Measurements from ENCODE around the gene PGP.
"Not testable (repeated sequence)": the region's sequence is repeated elsewhere in the genome, so short reads cannot be mapped to it uniquely, and the experiment has no call there.

The PGP gene

DNA sequence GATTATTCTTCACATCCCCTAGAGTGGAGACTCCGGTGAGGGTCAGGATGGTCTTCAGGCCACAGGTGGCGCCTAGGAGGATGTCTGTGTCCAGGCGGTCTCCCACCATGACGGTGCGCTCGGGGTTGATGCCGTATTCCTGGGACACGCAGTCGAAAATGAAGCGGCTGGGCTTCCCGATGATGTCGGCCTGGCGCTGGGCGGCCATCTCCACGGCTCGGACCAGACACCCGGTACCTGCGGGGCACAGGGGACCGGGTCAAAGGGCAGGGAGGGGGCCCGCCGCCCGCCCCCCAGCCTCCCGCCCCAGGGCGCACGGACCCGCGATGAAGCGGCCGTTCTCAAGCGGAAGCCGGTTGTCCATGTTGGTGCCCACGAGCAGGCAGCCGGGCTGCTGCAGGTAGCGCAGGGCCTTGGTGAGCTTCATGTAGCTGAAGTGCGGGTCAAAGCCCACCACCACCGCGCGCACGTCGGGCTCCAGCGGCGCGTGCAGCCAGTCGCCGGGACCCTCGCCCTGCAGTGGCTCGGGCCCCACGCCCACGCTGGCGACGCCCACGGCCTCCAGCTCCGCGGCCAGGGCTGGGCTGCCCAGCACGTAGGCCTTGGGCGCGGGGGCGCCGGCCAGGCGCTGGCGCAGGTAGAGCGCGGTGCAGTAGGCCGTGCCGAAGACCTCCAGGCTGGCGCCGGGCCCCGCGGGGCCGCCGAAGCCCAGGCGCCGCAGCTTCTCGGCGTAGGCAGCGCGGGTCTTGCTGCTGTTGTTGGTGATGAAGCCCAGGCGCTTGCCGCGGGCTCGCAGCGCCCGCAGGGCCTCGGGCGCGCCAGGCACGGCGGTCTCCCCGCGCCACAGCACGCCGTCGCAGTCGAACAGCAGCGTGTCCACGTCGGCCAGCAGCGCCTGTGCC is 572 bp downstream of the PGP start:
- peak; percentile 25 for DNase-seq

DNA sequence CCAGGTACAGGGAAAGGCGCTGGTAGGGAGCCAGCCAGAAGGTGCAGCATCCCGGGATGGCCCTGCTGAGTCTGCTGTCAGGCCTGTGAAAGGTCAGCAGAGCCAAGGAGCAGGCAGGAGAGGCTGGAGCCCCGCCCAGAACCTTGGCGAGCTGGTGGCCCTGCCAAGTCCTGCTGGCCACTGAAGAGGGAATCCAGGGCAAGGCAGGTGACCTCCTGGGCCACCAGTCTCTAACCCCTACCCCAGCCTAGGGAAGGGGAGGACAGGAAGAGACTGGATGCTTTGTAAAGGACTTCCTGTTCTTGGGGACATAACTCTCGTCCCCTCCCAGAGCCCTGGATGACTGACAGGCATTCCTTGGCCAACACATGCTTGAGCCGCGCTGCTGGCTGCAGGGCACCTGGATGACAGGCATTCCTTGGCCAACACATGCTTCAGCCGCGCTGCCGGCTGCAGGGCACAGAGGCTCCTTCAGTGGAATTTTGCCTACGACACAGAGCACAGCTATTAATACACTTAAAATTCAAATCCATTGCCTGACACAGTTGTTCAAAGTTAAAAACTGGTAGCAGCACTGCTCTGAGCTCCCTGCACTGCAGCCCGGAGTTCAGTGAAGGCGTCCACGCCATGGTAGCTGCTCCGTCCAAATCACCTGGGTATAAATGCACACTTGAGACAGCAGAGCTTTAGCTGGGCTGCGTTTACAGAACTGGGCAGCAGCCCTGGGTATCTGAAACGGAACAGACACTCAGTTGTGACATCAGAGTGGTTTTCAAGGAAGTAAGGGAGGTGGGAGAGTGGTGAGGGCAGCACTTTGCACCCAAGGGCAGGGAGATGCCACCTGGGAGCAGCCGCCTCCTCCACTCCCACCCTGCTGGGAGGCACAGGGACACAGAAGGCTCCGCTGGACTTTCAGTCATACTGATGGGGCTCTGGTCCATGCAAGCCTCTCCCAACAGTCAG is 2.0 kb downstream of the PGP start:
- DNase-seq, result no peak

DNA sequence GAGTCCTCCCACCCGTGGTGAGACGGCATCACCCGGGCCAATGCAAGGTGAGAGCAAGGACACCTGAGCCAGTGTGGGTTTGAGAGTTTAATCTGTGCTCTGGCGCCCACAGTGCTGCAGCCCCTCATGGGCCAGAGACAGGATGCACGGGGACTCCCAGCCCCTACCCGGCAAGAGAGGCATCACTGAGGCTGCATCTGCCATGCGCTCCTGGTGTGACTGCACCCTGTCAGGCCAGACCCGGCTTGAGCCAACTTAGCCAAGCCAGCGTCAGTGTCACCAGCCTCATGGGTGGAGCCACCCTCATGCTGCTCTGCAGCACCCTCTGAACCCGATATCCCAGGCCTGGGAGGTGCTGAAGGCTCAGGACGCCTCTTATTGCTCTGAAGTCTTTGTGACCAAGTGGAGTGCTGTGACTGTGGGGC is 2.7 kb downstream of the PGP start:
- DNase-seq, result no peak

DNA sequence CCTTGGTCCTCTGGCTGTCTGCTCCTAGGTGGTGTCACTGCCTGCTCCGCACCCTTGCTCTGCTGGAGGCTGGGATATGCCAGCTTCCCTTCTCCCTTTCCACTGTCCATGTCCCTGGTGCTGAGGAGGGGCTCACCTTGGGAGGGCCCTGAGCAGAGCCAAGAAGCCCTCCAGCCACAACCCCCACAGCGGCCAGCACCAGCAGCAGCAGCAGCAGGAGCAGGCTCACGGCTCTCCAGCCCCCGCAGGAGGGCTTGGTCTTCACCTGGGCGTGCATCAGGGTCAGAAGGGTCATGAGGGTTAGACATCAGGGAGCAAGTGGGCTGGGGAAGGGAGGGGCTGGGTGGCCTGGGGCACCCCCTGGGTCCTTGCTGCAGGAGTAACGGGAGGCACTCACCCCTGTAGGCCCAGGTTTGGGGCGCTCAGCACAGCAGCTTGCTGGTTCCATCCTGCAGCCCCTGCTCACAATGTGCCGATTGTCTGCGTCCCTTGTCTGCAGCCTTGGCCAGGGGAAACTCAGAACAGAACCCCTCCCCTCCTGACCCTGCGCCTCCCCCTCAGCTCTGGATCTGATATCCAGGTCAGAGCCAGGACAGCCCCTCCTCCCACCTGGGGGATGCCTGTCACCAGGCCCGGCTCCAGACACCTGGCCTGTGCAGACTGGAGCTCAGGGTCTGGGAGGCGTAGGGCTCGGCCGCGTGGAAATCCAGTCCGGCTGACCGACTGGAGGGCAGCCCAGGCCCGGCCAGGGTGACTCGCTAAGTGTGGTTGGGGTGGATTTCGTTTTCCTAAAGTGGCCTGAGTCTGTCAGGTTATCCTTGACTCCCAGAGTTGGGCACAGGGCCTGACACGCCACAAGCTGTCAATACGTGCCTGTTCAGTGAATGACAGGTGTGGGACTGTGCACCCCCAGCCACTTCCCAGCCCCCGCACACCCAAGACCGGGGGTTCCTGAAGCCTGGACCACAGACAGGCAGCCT is 4.0 kb downstream of the PGP start, which contains the start of gene BRICD5:
Gene BRICD5 (minus strand): TSS at position 478 of the 980 bp plus-strand sequence. CDS start 30 bp downstream, at position 448.
- DNase-seq, result no peak

DNA sequence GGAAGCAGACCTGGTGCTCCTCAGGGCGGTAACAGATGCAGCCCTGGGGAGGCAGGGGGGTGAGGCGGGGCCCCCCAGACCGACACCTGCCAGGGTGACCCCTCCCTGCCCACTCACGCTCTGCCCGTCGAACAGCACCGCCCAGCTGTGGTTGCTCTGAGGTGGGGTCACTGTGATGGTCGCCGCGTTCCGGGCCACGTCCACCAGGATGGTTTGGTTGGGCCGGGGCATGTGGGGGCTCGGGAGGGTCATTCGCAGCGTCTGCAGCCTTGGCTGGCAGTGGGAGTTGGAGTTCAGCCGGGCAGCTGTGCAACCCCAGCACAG is 4.7 kb downstream of the PGP start:
- DNase-seq, result no peak

DNA sequence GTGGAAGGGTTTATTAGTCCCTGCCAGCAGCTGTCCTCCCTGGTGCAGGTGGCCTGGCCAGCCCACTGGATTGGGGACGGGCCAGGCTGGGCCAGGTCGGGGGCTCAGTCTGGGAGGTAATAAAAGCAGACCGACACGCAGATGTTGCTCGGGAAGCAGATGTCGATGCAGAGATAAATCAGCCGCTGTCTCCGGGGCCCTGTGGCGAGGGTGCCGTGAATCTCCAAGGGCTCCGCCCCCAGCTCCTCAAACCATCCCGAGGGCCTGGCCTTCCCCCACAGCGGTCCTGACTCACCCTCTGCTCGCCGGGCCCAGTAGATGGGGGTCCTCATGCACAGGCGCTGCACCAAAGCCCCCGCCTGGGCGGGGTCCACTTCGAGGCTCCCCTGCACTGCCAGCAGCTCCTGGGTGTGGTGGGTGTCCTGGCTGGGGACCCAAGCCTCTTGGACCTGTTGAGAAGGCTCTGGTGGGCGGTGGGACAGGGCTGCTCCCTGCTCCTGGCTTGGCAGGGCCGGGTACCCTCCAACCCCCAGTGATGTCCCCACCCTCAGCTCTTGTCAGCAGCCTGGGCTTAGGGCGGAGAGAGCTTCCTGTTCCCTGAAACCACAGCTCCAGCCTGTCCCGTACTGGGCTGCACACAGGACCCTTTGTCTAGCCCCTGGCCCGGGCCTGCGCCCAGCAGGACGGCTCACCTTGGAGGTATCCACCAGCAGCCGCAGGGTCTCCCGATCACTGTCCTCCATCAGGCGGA is 5.2 kb downstream of the PGP start:
- DNase-seq, result no peak

DNA sequence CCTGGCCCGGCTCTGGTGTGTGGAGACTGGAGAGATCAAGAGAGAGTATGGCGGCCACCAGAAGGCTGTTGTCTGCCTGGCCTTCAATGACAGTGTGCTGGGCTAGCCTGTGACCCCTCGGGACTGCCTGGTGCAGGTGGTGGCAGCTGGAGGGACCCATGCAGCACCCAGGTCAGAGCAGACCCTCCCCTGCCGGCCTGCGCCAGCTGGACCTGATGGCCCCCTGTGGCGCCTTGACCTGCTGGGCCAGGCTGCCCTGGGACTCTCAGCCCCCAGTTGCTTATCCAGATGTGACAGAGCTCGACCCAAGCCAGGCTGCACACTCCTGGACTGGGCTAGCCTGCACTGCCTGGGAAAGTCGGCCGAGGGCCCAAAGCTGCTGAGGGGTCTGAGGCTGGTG is 5.9 kb downstream of the PGP start:
- DNase-seq, result no peak

DNA sequence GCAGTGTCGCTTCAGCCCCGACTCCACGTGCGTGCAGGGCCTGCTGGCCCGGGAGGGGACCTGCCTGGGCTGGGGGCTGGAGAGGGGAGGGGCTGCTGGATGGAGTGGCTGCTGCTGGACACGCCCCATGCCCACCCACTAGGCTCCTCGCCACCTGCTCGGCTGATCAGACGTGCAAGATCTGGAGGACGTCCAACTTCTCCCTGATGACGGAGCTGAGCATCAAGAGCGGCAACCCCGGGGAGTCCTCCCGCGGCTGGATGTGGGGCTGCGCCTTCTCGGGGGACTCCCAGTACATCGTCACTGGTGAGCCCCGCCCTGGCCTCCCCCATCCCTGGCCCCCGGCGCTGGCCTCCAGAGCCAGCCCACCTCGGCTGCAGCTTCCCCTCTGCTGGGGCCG is 6.3 kb downstream of the PGP start:
- DNase-seq, result no peak

DNA sequence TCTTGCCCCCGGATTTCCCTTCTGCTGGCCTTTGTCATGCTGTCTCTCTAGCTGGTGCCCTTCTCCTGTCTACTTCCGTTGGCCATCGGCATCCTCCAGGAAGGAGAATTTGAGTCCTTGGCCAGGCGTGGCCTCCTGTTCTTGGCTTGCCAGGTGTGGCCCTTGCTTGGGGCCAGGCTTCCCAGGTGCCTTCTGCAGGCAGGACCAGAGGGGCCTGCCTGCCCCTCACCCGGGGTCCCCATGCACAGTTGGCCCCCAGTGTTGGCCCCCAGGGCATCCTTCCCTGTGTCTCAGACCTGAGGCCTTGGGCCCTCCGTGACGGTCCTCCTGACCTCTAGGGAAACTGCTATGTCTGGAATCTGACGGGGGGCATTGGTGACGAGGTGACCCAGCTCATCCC is 6.8 kb downstream of the PGP start:
- DNase-seq, result no peak

DNA sequence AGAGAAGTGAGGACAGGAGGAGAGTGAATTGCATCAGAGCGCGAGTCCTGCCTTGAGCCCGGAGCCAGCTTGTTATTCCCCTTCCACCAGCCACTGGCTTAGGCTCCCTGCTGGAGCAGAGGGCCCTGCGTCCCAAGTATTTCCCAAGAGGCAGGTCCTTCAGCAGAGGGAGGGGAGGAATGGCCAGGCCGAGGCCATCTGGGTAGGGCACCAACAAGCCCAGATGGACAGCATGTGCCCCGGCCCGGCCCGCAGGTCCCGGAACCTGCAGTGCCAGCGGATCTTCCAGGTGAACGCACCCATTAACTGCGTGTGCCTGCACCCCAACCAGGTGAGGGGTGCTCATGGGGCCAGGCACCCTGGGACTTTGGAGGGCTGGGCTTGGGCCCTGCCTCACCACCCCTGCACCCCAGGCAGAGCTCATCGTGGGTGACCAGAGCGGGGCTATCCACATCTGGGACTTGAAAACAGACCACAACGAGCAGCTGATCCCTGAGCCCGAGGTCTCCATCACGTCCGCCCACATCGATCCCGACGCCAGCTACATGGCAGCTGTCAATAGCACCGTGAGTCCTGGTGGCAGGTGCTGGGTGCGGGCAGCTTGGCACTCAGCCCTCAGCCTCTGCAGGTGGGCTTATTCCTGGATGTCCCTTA is 7.7 kb downstream of the PGP start:
- DNase-seq, result no peak

DNA sequence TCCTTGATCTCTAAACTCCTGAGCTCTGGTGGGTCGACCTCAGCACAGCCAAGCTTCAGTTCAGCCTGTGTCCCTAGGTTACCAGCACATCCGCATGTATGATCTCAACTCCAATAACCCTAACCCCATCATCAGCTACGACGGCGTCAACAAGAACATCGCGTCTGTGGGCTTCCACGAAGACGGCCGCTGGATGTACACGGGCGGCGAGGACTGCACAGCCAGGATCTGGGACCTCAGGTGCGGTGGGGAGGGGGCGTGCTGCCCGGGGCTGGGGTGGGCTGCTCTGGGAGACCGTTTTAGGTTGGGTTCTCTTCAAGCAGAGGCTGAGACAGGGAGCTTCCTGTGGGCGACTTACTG is 8.2 kb downstream of the PGP start:
- no peak for DNase-seq

DNA sequence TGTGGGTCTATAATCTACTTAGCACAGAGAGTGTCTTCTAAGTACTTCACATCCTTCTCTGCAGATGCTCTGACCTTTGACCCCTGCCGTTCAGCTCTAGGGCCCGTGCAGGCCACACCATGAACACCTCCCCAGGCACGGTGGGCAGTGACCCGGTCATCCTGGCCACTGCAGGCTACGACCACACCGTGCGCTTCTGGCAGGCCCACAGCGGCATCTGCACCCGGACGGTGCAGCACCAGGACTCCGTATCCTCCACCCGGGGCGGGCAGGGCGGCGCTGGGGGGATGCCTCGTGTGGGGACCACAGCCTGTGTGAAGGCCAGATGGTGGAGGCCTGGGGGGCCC is 8.7 kb downstream of the PGP start:
- no peak for DNase-seq

DNA sequence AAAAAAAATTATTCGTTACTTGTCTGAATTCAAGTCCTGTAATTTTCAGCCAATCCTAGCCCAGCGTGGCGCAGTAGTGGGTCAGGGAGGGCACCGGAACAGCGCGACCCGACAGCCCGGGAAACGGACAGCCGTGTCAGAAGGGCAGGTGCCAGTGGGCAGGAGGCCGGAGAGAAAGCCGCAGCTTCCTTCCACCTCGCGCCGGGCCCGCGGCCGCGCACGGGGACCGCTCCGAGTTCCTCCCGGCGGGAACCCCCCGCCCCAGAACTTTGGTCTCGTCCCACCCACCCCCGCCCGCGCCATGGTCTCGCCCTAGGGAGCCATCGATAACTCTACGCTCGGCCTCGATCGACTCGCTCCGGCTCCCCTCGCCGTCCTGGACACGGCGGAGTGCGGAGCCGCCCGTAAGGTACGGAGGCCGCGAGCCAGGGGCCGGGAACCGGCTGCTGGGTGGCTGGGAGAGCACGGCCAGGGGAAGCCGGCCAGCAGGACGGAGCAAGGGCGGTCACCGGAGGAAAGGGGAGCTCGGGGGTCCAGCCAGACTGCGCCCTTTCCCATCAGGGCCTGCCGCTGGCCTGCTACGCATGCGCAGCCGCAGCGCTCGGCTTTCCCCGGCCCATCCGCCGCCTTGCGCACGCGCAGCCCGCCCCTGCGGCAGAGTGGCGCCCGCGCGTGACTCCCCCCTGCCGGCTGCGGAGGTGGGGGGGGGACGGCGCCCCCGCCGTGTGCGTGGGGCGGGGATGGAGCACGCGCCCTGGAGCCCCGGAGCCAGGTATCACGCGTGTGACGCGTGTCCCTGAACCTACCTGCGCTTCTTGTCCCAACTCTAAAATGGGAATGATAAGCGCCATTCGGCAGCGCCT is 9.3 kb downstream of the PGP start, which contains the start of gene MLST8:
Gene MLST8 (plus strand): TSS at position 351 of the 863 bp plus-strand sequence. CDS start 632 bp downstream, outside the sequence.
- peak; percentile 91 for DNase-seq

DNA sequence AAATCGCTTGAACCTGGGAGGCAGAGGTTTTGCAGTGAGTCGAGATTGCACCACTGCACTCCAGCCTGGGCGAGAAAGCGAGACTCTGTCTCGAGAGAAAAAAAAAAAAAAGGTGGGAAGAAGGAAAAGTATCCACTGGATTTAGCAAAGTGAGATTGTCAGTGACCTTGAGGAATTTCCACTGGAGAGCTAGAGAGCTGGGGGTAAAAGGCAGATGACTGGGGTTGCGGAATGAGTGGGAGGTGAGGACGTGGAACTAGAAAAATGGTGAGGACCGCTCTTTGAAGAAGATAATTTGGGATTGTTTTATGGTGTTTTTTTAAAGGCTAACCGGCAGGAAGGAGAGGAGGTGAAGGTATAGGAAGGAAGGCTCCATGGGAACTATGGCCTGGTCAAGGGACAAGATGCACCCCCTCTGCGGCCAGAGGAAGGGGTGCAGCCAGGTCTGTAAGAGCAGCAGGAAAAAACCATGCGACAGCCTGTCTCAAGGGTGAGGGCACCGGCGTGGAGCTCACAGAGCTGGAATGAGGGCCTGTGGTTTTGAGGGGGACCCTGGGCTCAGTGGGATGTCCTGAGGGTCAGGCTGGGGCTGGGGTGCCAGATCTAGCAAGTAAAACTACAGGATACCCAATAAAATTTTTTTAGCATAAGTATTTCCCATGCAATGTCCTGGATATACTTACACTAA is 10.1 kb downstream of the PGP start:
- no peak for DNase-seq

DNA sequence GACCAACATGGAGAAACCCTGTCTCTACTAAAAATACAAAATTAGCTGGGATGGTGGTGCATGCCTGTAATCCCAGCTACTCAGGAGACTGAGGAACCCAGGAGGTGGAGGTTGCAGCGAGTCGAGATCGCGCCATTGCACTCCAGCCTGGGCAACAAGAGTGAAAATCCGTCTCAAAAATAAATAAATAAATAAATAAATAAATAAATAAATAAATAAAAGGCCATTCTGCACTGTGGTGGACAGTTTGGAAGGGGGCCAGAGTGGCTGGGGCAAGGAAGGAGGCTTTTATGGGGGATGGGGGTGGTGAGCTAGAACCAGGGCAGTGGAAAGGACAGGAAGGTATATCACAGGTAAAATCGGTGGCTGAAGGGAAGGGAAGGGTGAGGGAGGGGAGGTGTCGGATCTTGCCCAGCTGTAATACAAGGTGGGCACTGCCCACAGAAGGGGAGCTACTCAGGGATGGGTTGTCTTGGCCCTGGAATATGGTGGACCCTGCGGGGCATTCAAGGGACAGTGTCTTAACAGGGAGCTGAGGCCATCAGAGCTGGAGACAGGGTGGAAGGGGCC is 11.4 kb downstream of the PGP start:
- not testable (repeated sequence) for DNase-seq

DNA sequence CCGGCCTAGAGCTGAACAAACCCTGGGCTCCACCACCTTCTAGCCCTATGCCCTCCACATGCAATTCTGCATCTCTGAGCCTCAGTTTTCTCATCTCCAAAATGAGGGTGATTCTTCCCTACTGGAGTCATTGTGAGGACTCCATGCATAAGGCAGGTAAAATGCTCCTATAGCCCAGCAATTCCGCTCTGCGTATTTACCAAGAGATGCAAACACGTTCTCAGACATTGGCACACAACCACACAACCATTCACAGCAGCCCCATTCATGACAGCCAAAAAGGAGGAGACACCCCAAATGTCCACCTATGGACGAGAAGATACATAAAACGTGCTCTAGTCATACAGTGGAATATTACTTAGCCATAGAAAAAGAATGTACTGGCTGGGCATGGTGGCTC is 14.3 kb downstream of the PGP start:
- no peak for DNase-seq

DNA sequence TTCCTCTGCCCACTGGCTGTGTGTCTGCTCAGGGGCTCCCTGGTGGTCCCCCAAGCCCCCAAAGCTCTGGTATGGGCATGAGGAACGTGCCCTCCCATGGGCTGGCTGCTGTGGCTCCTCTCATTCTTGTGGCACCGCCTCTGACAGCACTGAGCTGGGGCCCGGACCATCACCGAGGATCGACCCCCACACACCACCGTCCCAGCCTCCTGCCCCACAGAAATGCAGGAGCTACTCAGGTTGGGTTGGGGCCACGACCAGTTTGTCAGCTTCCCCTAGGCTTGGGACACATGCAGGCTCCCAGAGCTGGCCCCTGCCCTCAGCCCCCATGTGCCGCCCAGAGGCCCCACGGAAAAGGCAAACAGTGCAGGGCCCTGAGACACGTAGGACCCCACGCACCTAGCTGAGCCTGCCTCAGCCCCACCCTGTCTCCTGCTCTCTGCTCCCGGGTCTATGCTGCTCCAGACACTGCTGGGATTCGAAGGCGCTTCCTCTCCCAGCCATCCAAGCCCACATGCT is 15.0 kb downstream of the PGP start:
- DNase-seq, result no peak

DNA sequence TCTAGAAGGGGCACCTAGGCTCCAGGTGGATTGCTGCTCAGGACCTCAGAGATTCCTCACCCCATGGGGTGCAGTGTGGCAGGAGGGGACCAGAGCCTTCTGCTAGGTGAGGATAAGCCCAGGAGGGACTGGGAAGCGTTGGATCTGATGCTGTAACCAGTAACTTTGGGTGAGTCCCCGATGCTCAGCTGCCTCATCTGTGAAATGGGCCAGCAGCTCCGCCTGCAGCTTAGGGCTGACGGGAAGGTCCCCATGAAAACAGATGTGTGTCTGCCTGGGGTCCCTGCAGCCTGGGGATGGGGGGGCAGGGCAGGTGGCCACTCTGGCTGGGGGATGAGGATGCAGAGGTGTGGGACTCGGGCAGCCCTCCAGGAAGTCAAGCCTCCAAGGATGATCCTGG is 15.5 kb downstream of the PGP start:
- no peak for DNase-seq

DNA sequence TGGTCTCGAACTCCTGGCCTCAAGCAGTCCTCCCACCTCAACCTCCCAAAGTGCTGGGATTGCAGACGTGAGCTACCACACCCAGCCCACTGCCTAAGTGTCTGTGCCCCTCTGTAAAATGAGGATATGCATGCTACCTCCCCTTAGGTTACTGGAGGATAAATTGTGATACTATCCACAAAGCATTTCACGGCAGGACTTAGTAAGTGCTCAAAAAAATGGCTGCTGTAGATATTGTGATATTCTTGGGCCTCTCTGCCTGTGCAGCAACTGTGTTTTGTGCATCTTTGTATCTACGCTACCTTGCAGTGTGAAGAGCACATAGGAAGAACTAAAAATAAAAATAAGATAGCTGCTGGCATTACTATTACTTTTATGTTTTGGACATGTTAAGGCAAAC is 16.4 kb downstream of the PGP start:
- no peak for DNase-seq

All from stimulated activated CD4-positive, alpha-beta T cell treated with anti-CD3 and anti-CD28 coated beads, Interleukin-4, amount 100 ng/mL, for 1 hour (primary cell).